SW480 (cell line): ENCODE results near the gene PLCH1.

Experiments used
- DNase-seq: peaks from one replicate; pipeline ENCODE4 v3.0.0-alpha.2; 2016; ENCODE audit warnings: low spot score

The PLCH1 gene

GRCh38 chr3:155682426-155683343 lies 62.2 kb downstream of the PLCH1 start:
- DNase-seq = no peak

DNA sequence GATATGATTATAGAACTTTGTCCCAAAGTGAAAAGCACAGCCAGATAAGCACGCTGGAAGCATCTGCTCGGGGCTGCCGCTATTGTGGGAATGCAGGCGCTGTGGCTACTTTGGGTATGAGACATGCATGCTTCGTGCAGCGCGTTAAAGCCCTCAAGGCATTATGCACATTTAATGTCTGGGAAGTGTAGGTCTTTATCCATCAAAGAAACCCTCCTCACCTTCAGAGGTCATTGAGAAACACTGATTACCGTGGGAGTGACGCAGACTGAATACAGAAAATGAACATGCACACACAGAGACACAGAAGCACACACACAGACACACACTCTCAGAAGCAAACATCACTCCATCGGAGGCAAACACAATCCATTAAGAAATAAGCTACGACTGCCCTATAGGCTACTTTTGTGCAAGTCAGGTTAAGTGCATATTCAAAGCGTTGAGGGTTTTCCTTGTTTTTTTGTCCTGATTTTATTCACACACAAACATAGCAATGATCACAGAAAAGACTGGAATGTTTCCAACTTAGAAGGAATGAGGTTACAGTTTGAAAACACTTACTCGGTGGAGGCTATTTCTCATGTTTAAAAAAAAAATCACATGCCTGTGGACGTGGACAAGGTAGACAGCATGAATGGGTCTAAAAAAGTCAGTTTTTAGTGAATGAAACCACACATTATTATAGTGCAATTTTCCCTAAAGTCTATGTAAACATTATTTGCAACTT lies 68.5 kb downstream of the PLCH1 start:
- DNase-seq = no peak

- DNase-seq = no peak
Observed at GRCh38 chr3:155675094-155675493, 69.8 kb downstream of the PLCH1 start.

DNA sequence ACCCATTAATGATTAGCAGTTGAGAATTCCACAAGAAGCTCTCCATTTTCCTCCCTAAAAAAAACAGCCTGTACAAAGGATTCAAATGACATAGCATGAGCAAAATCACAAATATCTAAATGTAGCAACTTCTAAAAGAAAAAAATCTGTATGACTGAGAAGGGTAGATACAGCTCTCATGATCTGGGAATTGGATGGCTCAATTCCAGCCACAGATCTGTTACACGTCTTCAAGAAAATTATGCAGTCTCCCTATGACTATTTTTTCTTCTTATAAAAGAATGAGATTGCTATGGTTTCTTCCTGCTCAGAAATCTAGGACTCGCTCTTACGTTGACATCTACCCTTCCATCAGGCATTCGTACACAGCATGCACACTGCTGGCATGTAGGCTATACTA lies 71.5 kb downstream of the PLCH1 start:
- no peak for DNase-seq

DNA sequence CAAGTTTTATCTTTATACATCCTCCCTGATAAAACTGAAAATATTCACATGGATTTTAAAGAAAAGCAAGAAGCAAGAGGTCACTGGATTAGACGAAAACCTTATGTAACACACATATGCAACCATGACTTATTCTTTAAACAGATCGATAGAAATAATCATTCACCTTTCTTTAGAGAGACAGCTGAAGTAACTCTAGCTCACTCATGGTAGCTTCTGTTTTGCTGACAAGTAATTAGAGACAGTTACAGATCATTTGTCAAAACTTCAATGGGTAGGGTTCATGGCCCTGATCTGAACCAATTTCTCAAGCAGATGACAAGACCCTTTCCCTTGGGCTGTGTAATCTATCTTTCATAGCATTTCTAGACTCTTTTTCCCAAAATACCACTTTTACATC lies 74.5 kb downstream of the PLCH1 start:
- DNase-seq = no peak

- no peak for DNase-seq
Observed at GRCh38 chr3:155667988-155668387, 76.9 kb downstream of the PLCH1 start.

GRCh38 chr3:155664925-155665695 lies 79.8 kb downstream of the PLCH1 start:
- DNase-seq = no peak

DNA sequence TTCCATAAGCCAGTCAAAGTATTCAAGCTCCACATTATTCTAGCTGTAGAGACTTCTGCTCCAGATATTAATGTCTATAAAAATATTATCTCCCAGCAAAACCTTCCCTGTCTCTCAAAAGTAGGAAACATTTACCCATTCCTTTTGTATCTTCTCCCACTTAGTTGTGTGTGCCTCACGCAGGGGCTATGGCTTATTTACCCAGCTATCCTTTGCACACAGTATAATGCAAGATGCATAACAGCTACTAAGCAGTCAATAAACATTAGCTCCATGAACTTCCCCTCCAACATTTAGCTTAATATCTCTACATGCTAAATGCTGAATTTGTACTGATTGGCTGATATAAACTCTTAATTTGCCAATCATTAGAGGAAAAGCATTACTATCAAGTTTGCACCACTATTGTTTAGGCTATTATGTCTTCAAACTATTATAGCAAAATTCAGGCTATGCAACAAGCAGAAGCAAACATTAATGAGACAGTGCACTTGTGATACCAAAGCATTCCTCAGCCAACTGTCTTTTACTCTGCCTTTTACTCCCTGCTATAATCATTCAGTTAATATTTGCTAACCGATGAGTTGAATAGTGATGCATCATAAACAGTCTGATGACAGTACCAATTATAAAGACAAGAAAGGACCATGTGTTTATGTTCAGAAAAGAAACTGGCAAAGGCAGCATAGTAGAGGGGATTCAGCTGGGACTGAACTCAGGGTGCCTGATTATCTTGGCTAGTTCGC lies 81.2 kb downstream of the PLCH1 start:
- DNase-seq = no peak

GRCh38 chr3:155661760-155662159 lies 83.1 kb downstream of the PLCH1 start:
- no peak for DNase-seq

DNA sequence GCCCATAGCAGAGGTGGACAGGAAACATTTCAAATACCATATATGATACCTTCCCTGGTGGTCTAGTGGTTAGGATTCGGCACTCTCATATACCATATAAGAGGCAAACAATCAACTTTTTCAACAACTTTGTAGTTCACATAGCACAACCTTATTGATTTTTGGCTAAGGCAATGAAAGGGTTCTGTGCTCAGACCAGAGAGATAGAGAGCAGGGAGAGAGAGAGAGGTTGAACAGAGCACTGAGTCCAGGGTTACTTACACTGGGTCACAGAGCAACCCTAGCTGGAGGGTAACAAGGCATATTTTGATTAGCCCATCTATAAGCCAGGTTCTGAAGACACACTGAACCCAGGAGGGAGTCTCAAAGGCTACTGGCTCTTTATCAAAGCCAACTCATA lies 83.8 kb downstream of the PLCH1 start:
- DNase-seq = no peak

DNA sequence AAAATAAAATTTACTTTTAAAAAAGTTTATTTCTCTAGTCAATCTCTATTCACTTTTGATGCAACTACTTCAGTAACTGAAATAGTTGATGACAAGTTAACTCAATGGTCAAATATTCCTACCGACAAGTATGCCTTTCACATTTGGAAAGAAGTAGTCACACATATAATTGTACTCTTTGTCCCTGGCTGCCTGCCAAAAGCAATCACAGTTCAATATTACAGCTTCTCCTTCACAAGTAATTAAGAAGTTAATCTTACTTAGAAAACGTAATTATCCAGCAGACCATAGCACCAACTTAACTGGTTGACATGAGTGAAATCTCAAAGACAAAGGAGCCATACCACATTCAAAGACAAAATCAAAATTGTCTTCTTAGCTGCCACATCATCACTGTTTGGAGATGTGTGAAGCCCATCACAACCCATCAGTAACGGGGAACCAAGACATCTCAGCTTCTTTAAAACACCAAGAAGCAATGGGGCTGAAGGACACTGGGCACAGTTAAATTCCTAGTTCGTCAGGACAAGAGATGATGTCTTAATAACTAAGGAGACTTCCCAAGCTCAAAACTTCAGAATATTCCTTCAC lies 86.1 kb downstream of the PLCH1 start:
- no peak for DNase-seq

GRCh38 chr3:155658006-155658405 lies 86.9 kb downstream of the PLCH1 start:
- DNase-seq = no peak

GRCh38 chr3:155657161-155657560 lies 87.7 kb downstream of the PLCH1 start:
- DNase-seq = no peak

- no peak for DNase-seq
Observed at GRCh38 chr3:155656466-155656865, 88.4 kb downstream of the PLCH1 start.

- no peak for DNase-seq
Observed at GRCh38 chr3:155651489-155652218, 93.2 kb downstream of the PLCH1 start.

DNA sequence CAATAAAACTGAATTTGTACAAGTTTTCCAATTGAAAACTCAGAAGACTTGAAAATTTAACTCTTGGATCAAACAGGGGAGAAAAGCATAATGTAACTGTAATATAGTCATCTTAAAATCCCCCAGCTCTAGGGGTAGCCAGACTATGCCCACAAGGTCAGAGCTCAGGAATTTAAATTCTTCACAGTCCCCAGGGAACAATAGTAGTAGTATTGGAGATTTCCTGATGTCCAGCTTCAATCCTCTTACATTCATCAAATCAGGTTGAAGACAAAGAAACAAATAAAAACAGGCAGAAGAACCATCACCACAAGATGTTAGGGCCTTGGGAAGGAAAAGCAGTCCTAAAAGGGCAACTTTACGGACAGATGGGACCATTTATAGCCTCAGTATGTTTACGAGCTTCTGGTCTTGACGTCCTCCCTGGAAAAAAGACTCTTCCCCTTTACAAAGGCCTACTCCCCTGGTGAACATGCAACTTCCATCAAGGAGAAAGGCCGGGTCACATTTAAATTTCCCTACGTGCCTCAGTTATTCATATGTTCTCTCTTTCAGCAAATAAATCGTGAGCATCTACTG lies 96.8 kb downstream of the PLCH1 start:
- no peak for DNase-seq

DNA sequence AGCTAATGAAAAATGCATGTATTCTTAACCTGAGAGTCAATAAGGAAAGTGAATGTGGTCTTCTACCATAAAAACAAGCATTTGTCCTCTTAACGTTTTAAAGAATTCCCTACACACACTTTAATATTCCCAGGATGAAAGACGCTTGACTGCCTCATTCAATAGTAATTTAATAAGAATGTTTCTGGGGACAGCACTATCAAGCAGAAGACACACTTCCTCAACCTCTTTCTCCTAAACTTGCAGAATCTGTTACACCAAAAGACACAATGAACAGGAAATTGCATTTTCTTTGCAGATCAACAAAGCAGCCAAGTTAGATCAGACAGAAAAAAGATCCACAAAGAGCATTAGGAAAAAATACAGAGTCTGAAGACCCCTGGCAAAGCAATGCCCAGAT lies 97.7 kb downstream of the PLCH1 start:
- DNase-seq = no peak

DNA sequence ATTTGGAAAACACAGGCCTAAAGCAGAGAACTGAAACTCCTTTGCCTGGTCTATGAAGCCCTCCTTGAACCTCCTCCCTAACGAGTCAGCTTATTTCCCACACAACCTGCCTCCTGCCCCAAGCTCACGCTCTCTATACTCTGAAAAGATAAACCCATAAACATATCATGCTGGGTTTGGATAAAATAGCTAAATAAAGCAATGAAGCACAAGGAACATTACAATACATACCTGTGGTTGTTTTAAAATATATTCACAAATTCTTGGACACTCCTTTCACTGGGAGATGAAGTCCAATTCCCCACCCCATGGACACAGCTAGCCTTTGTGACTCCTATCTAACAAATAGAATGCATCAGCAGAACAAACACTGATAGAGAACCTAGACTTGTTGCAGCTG lies 98.2 kb downstream of the PLCH1 start:
- no peak for DNase-seq

GRCh38 chr3:155646128-155646527 lies 98.7 kb downstream of the PLCH1 start:
- DNase-seq = peak; percentile 14

DNA sequence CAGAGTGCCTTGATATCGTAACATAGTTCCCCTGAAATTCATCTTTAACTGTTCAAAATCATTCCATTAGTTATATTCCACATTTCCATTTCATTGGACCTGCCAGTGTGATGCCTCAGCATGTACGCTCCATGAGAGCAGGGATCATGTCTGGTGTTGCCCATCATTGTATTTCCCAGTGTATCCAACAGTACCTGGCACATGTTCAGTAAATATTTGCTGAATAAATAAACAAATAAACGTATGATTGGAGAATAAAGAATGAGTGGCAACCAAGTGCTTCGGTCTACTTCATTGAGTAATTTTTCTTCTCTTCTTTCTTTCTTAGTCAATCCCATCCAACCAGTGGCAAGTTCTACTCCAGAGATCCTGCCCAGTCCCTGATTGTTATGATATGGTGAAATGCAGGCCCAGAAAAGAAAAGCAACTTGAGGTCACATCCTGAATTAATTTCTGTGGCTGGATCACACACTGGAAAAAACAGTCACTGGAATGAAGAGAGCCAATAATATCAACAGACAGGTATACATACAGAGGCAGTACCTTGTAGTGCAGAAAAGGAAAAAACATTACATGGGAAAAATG lies 101.2 kb downstream of the PLCH1 start:
- no peak for DNase-seq
